NCI-H1105 (cell line): ENCODE measurements around the gene SKA1.
A peak's percentile ranks its signal among the peaks of the same experiment; 100 is the strongest.

Source experiments
- DNase-seq: peaks from one replicate; lab custom pipeline; 2025; lab: John Stamatoyannopoulos, UW

The SKA1 gene, protein sequence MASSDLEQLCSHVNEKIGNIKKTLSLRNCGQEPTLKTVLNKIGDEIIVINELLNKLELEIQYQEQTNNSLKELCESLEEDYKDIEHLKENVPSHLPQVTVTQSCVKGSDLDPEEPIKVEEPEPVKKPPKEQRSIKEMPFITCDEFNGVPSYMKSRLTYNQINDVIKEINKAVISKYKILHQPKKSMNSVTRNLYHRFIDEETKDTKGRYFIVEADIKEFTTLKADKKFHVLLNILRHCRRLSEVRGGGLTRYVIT

DNA sequence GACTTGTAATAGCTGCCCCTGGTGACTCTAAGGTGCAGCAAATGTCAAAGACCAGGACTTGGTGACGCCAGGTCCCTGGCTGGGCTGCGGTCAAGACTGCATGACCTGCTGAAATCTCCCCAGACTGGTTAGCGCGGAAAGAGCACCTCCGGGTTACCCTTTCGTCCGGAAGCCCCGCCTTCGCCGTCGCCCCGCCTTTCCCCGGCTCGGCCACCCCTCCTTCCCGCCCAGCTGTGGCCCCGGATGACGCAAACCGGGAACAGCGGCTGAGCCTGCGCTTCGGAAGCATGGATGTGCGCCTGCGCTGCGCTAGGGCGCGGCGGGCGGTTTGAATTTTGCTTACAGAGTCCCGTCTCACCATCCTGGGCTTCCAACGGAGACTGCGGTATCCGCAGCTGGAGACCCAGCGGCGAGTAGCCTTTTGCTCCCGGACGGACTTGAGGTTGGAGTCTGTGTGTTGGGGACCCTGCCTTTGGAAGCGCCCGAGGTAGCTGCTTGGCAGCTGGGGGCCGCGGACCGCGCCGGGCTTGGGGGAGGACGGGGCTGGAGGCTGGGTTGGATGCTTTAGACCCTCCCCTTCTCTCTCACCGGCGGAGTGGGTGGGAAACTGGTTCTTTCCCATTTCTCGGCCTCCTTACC is at the start of gene SKA1:
Gene SKA1, plus strand, starts transcription at position 294 of the 639 bp plus-strand sequence. CDS start 785 bp downstream, outside the sequence.
- peak; percentile 94 for DNase-seq

DNA sequence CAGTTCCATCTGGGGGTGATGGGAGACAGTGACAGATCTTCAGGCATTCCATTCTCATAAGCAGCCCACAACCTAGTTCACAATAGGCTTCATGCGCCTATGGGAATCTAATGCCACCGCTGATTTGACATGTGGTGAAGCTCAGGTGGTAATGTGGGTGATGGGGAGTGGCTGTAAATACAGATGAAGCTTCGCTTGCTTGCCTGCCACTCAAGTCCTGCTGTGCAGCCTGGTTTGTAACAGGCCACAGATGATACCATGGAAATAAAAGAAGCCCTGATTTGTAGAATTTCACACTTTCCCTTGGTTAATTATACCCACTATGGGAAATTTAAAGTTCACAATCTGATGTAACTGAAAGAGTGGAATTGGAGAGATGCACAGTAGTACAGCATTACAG is 46.9 kb upstream of the SKA1 start:
- no peak for DNase-seq

DNA sequence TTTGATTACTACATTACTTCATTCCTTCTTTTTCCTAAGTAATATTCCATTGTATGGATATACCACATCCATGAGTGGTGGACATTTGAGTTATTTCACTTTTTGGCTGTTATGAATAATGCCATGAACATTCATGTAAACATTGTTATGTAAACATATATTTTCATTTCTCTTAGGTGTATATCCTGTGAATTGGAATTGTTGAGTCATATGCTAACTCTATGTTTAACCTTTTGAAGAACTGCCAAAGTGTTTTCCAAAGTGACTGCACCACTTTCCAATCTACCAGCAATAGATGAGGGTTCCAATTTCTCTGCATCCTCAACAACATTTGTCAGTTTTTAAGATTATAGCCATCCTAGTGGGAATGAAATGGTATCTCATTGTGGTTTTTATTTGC is 44.7 kb upstream of the SKA1 start:
- no peak for DNase-seq

DNA sequence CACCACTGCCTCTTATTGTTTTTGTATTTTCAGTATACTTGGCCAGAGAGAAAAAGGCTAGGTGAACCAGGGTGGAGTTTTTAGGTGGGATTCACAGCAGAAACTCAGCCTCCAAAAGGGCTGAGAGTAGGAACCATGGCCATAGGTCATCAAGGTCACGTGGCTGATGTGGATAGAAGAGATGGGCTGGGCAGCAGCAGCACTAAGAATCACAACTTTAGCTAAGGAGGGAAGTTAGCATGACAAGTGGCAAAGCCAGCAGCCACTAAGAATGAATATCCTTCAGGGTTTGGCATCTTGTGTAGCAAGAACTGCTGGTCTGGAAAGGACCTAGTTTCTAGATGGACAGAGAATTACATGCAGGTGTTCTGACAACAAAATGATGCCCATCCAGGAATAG is 43.2 kb upstream of the SKA1 start:
- no peak for DNase-seq

DNA sequence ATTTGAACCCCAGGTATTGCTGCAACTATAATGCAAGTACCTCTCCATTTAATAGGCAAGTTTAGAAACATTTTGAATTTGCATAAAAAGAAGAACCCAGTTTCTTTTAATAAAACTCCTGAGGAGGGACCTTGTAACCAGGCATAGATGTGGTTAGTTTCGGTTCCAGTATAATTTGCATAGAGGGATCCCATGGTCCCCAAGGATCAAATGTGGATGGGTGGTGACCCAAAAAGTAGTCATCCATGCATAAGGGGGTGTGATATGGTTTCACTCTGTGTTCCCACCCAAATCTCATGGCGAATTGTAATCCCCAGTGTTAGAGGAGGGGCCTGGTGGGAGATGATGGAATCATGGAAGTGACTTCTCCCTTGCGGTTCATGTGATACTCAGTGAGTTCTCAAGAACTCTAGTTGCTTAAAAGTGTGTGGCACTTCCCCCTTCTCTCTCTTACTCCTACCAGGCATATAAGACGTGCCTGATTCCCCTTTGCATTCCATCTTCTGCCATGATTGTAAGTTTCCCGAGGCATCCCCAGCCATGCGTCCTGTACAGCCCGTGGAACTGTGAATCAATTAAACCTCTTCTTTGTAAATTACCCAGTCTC is 40.2 kb upstream of the SKA1 start:
- DNase-seq = no peak

DNA sequence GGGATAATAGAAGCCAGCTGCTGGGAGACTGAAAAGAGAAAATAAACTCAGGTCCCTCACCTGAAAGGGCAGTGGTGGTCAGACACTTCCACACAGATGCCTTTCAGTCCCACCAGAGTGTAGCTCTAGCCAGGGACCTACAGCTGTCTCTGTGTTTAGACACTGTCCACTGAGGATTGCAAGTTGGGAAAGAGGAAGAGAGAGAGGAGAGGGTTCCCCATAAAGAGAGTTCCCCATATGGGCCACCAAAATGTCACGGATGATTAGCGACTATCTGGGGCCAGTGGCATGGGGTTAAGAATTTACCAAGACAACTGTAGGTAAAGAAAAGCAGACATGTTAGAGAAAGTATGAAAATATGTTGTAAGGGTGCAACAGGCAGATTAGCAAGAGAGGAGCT is 36.7 kb upstream of the SKA1 start:
- no peak for DNase-seq

DNA sequence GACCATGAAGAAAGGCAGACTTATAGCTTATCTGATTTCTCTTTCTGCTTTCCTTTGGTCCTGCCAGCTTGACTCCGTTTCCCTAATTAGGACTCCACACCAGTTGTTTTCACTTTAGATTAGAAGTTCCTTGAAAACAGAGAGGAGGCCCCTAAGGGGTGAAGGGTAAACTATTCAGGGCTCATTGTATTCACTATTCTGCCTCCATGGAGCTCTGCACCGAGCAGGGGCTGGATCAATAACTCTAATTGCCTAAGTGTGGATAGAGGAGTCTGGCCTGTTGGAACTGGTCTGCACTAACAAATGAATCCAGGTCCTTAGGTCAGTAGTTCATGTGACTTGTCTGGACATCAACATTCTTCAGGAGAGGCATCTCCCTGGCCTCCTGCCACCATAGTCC is 36.1 kb upstream of the SKA1 start:
- no peak for DNase-seq

DNA sequence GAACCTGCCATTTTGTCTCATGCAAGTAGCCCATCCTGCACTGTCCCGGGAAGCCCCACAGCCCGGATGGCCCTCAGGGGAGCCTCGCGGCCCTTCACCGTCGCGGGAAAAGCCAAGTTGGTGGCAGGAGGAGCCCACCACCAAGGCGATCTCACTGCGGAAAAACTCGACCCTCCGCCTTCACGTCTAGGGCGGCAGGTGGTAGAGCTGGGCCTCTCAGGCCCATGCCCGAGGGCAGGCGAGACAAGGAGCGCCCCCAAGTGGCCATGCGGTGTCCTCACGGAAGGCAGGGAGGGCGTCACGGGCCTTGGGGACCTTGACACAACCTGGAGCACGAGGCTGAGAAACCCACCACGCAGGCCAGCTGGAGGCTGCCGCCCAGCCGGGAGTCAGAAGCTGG is 34.8 kb upstream of the SKA1 start:
- DNase-seq = no peak

DNA sequence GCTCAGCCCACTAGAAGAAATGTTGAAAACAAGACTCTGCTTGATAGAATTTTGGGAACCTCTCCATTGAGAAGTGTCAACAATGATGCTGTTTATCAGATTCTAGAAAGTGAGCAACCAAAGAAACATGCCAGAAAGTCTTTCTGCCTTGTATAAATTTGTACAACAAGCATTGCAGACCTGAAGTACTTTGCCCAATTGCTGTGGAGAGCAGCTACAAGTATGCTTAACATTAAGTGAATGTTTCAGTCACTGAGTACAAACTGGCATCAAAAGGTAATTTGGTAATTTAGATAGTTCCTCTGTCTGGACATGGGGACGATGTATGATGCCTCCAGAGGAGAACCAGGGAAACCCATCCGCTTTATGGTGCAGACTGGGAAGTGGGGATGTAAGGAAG is 33.4 kb upstream of the SKA1 start:
- no peak for DNase-seq

DNA sequence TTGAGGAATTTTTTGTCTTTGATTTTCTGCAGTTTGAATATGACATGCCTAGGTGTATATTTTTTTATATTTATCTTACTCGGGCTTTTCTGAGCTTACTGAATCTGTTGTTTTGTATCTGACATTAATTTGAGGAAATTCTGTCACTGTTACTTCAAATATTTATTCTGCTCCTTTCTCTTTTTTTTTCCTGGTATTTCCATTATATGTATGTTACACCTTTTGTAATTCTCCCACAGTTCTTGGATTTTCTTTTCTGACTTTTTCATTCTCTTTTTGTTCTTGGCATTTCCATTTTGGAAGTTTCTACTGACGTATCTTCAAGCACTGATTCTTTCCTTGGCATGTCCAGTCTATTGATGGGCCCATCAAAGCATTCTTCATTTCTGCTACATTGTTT is 24.1 kb upstream of the SKA1 start:
- no peak for DNase-seq

DNA sequence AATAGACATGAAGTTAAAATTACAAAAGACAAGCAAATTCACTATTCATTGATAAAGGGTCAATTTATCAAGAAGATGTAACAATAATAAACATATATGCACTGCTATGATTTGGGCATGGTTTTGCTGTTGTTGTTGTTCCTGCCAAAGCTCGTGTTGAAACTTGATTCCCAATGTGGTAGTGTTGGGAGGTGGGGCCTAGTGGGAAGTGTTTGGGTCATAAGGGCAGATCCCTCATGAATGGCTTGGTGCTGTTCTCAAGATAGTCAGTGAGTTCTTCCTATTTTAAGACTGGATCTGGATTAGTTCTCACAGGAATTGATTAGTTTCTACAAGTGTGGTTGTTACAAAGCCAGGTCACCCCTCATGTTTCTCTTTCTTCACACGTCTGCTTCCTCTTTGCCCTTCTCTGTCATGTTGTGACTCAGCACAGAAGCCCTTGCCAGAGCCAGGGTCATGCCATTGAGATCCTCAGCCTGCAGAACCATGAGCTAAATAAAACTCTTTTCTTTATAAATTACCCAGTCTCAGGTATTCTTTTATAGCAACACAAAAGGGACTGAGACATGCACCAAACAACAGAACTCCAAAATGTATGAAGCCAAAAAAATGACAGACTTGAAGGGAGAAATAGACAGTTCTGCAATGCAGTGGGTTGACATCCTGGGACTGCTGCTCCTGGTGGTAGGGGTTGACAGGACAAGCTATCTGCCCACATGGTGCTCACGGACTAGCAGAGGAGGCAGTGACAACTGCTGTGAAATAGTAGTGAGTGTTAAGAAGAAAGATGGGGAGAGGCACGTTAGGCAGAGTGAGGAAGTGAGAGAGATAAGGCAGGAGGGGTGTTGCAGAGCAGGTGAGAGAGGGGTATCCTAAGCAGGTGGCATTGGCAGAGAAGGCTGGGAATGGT is 18.6 kb upstream of the SKA1 start:
- no peak for DNase-seq

DNA sequence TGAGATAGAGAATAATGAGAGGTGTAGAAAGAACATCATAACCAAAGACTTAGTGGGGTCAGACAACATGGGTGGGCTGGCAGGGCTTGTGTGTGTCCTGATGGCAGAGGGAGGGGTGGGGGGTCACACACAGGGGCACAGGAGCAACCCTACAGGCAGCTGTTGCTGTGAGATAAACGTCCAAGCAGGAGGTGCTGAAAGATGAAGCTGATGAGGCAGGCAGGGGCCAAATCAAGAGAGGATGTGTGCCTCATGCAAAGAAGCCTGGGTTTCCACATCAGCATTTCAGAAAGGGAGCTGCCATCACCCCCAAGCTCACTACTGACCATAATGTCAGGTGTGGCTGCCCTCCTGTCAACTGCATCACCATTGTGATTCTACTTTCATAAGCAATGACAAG is 16.0 kb upstream of the SKA1 start:
- no peak for DNase-seq

DNA sequence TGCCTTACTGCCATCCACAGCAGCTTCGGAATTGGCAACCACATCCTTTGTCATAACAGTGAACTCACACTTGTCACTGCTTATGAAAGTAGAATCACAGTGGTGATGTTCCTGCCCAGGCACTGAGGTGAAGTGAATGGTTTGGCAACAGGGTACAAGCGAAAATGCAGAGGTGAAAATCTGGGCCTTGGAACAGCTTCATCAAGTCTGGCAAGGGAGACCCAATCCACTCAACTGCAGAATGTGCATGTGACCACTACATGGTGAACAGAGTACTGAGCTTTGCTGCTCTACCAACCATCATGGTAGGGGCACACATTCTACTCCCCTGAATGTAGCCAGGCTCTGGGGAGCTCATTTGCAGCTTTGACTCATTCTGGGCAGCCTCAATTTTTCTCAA is 15.0 kb upstream of the SKA1 start:
- no peak for DNase-seq

DNA sequence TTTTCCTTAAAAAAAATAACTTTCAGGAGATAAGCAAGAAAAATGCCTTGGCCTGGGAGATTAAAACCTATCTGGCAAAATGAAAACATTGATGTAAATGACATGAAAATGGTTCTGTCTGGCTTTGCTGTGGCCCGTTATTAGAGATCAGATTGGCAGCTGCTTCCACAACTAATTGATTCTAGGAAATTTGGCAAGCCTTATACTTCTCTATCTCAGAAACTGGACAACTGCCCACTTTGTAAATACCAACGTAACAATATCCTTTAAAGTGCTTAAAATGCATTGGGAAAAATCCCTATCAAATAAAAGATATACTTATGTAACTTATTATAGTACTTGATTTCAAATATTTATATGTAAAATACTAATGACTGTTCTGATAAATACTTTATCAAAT is 14.2 kb upstream of the SKA1 start:
- DNase-seq = no peak

DNA sequence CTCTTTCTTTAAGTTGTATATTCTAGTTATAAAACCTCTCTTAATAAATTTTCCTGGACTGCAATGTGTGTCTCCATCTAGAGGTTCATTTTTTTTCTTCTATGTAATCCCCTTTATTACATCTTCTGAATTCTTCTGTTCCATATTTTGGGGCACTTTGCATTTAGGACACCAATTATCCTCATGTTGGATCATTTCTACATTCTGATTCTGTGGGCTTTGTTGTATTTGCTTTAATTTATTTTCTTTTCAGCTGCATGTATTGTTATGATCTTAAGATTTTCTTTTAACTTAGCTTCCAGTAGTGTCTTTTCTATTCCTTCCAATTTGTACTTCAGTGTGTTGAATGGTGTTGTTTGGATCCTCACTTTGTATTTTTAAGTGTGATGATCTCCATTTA is 5.2 kb upstream of the SKA1 start:
- no peak for DNase-seq

DNA sequence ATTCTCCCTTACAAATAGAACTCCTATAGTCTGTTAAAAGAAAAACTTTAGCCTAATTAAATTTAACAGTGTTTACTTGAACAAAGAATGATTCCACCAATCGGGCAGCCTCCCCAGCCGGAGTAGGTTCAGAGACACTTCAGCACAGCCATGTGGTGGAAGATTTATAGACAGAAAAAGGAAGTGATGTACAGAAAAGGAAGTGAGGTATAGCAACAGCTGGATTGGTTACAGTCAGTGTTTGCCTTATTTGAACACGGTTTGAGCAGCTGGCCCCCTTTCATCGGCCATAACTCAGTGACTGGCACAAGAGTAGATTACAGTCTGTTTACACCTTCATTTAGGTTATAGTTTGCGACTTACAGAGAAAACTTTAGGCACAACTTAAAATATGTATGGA is 2.1 kb upstream of the SKA1 start:
- no peak for DNase-seq

DNA sequence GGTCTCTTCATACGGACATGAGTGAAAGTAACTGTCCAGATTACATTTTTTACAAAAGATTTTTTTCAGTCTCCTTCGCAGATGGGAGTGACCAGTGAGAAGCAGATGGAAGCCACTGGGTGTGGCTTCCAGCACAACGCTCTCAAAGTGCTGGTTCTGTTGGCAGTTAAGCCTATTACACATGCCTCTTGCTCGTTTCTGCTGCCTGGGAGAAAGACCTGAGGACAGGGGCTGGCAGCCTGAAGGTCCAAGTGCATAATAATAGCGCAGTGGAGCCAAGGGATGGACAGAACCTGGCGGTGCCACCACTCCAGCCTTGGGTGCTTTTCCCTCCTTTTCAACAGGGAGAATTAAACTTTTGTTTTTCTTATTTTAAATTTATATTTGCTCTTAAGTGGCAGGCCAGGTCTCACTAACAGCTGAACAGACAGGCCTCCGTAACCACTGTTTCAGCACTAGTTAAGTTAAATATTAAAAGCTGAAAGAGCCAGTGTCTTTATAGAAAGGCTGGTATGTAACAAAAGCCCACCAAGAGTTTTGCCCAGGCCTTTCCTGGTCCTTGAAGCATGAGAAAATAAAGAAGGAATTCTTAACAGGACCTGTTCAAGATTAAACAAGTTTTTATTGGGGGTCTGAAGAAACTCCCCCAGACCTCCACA is 1.2 kb upstream of the SKA1 start:
- no peak for DNase-seq

DNA sequence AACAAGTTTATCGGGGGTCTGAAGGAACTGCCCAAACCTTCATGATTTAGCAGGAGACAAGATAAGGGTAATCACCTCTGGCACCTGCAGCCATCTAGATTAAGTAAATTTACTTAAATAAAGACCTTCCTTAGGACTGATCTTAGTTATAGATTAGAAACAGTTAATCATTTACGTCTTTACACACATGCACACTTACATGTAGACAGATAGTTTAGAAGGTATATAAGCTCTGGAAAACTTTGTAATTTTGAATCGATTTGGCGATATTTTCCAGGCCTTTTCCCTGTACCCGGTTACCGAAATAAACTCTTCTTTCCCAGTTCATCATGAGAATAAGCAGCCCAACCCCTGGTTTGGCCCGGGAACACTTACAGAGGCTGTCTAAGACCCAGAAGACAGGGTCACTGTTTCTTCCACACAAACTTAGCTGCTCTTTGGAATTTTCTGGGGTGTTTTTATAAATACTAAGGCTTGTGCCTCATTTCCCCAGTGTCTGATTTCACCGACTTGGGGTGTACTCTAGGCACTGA is 560 bp upstream of the SKA1 start:
- no peak for DNase-seq

DNA sequence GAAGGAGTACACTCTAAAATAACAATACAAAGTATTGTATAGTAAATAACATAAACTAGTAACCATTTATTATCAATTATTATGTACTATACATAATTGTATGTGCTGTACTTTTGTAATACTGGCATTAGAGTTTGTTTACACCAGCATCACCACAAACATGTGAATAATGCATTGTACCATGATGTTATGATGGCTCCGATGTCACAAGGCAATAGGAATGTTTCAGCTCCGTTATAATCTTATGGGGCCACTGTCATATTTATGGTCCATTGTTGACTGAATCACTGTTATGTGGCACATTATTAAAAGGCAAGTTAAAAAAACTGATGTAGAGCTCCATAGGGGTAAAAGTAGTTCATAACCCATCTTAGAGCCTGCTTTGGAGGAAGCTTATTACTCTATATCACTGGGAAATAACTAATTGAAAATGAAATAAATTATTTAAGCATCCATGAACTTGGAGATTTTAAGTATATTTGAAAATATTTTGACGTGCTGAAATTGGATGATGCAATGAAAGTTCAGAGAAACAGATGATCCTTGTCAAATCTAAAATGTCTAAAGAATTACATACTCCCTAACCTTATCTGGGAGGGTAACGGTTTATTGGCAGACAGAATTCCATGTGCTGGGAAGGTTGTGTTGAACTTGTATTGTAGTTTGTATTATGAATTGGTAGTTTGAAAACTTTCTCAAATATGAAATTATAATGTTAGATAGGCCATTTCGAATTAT is 2.4 kb downstream of the SKA1 start:
- DNase-seq = no peak

DNA sequence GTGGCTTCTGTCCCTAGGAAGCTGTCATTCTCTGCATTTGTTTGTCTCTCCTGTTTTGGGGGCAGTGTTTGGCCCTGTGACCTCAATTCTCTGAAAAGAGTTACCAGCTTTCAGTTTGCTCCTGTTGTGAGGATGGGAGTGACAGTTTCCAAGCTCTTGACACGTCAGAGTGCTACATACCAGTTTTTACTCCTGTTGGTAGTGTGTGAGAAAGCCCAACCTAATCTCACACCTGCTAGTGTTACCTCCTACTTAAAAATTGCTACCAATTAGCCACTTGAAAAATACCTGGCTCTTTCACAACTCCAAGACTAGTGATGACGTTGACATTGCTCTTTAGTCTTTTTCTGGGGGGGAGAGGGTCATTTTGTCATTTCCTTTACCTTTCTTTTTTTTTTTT is 14.1 kb downstream of the SKA1 start:
- DNase-seq = no peak

DNA sequence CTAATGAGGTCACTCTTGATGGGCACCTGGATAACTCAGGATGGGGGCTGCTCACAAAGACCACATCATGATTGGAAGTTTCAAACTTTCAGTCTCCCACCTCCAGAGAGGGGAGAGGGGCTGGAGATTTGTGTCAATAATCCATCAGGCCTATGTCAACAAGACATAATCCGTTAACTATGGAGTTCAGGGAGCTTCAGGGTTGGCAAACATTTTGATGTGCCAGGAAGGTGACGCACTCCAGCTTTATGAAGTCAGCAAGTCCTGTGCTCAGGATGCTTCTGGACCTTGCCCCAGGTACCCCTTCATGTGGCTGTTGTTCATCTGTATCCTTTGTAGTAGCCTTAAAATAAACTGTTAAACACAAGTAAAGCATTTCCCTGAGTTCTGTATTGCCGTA is 19.0 kb downstream of the SKA1 start:
- DNase-seq = no peak
